ENCODE results near the gene PXDN. TPM values are rescaled to one million over a fixed set of nuclear protein-coding genes. Genes with fewer than 3 reads are reported as not detected.
"Not testable (repeated sequence)": the region's sequence is repeated elsewhere in the genome, so short reads cannot be mapped to it uniquely, and the experiment has no call there.

The PXDN gene
- total and polyA plus RNA-seq, 9 of the 15 experiments (the other 6 are each of a cell fraction or from before 2014, with no cell fraction given): 0.49 TPM; not detected in 8

DNA sequence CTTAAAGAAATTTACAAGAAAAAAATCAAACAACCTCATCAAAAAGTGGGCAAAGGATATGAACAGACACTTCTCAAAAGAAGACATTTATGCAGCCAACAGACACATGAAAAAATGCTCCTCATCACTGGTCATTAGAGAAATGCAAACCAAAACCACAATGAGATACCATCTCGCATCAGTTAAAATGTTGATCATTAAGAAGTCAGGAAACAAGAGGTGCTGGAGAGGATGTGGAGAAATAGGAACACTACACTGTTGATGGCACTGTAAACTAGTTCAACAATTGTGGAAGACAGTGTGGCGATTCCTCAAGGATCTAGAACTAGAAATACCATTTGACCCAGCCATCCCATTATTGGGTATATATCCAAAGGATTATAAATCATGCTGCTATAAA, 20.9 kb upstream of the PXDN start:
- POLR2A ChIA-PET; CTCF ChIA-PET (ENCODE audit: low intra/inter-chr PET ratio); in situ Hi-C loops (cut with MboI); DNase-seq (ENCODE audit: extremely low read depth in 1 of 4, low spot score in 3 of 4); H4K20me1 ChIP-seq (replicated peaks; ENCODE audit: control insufficient read depth, insufficient read depth, low read length); H3K9me3 ChIP-seq (replicated peaks; ENCODE audit: control insufficient read depth, insufficient read depth, low read depth, low read length); H3K4me2 ChIP-seq (ENCODE audit: insufficient read depth, low read length); H3K9ac ChIP-seq (ENCODE audit: insufficient read depth in 1 of 2, low read depth in 2 of 2, low read length in 2 of 2); H3K27ac ChIP-seq (ENCODE audit: extremely low read depth, low read depth, low read length); H3K4me1 ChIP-seq (replicated peaks in 1 of 2; ENCODE audit: control insufficient read depth in 2 of 2, insufficient read depth in 2 of 2, low read length in 2 of 2); H3K36me3 ChIP-seq (ENCODE audit: control insufficient read depth, insufficient read depth, low read length); BruUV-seq (replicated peaks); H3K9me1 ChIP-seq (ENCODE audit: control insufficient read depth, insufficient read depth, low read length); H3K4me3 ChIP-seq; H3K79me2 ChIP-seq (ENCODE audit: control insufficient read depth, insufficient read depth, low read length); FAIRE-seq; ATAC-seq; H2AFZ ChIP-seq (ENCODE audit: low read depth, low read length): not testable (repeated sequence)
- intact Hi-C loops (cut with micrococcal nuclease): loop anchor here (5.0 kb wide), 1 partner anchor 173 kb away; no protein-coding TSS in a partner anchor
- peaks cover 0 to 12% of the 10 kb centered on the region in 2 experiments; a peak in 1 of 5 replicates for H3K27me3 ChIP-seq (ENCODE audit: control insufficient read depth in 2 of 2, insufficient read depth in 2 of 2, low read length in 2 of 2)
- WGBS (ENCODE audit: insufficient coverage, low coverage, missing lambda C conversion rate): 0% methylated on average over 2 of the region's 2 CpGs

DNA sequence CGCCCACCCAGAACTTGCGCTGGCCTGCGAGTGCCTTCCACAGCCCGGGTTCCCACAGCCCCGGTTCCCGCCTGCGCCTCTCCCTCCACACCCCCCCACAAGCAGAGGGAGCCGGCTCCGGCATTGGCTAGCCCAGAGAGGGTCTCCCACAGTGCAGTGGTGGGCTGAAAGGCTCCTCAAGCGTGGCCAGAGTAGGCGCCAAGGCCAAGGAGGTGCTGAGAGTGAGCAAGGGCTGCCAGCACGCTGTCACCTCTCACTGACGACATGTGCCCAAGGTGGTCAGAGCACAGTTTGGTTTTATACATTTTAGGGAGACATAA, 15.3 kb upstream of the PXDN start:
- WGBS (ENCODE audit: insufficient coverage, low coverage, missing lambda C conversion rate): 0% methylated on average over 2 of the region's 13 CpGs
- intact Hi-C loops (cut with micrococcal nuclease) (no loop called here), in situ Hi-C loops (cut with MboI) (no loop called here)
- no peak overlapping the region for H3K27ac ChIP-seq (ENCODE audit: extremely low read depth, low read depth, low read length)
- no peaks in the 10 kb centered on the region for H3K4me1 ChIP-seq (replicated peaks in 1 of 2; ENCODE audit: control insufficient read depth in 2 of 2, insufficient read depth in 2 of 2, low read length in 2 of 2)
- ATAC-seq (no peak), FAIRE-seq (no peak), DNase-seq (ENCODE audit: extremely low read depth in 1 of 4, low spot score in 3 of 4) (no peak)
- no peaks in the 10 kb centered on the region for H3K36me3 ChIP-seq (ENCODE audit: control insufficient read depth, insufficient read depth, low read length)
- peaks cover 0 to 22% of the 10 kb centered on the region in 2 experiments; a peak in 2 of 5 replicates for H3K27me3 ChIP-seq (ENCODE audit: control insufficient read depth in 2 of 2, insufficient read depth in 2 of 2, low read length in 2 of 2)
- H3K4me2 ChIP-seq (ENCODE audit: insufficient read depth, low read length): no peak overlapping the region
- no peaks in the 10 kb centered on the region for H3K9me3 ChIP-seq (replicated peaks; ENCODE audit: control insufficient read depth, insufficient read depth, low read depth, low read length)
- no peak overlapping the region for H3K4me3 ChIP-seq
- no TSS peak for BruUV-seq (replicated peaks)
- H2AFZ ChIP-seq (ENCODE audit: low read depth, low read length): no peak overlapping the region
- no peaks in the 10 kb centered on the region for H4K20me1 ChIP-seq (replicated peaks; ENCODE audit: control insufficient read depth, insufficient read depth, low read length)
- H3K9ac ChIP-seq (ENCODE audit: insufficient read depth in 1 of 2, low read depth in 2 of 2, low read length in 2 of 2): no peak overlapping the region
- no peaks in the 10 kb centered on the region for H3K9me1 ChIP-seq (ENCODE audit: control insufficient read depth, insufficient read depth, low read length)
- POLR2A ChIA-PET: no interaction called here
- CTCF ChIA-PET (ENCODE audit: low intra/inter-chr PET ratio): no interaction called here
- no peaks in the 10 kb centered on the region for H3K79me2 ChIP-seq (ENCODE audit: control insufficient read depth, insufficient read depth, low read length)
- TF ChIP-seq SMC3 (conservative IDR thresholded peaks at IDR 0.05; ENCODE audit: insufficient read depth, low read depth, low read length): no peak
- TF ChIP-seq, protein P1, sequence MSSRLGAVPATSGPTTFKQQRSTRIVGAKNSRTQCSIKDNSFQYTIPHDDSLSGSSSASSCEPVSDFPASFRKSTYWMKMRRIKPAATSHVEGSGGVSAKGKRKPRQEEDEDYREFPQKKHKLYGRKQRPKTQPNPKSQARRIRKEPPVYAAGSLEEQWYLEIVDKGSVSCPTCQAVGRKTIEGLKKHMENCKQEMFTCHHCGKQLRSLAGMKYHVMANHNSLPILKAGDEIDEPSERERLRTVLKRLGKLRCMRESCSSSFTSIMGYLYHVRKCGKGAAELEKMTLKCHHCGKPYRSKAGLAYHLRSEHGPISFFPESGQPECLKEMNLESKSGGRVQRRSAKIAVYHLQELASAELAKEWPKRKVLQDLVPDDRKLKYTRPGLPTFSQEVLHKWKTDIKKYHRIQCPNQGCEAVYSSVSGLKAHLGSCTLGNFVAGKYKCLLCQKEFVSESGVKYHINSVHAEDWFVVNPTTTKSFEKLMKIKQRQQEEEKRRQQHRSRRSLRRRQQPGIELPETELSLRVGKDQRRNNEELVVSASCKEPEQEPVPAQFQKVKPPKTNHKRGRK (tag; IDR thresholded peaks at IDR 0.05): no peak
- TF ChIP-seq BRCA1 (IDR thresholded peaks at IDR 0.05): no peak
- TF ChIP-seq BRCA1 (CRISPR knock-in tag; IDR thresholded peaks at IDR 0.05): no peak
- no peak for TF ChIP-seq NFRKB (IDR thresholded peaks at IDR 0.05; ENCODE audit: low read depth)
- TF ChIP-seq, protein P2, sequence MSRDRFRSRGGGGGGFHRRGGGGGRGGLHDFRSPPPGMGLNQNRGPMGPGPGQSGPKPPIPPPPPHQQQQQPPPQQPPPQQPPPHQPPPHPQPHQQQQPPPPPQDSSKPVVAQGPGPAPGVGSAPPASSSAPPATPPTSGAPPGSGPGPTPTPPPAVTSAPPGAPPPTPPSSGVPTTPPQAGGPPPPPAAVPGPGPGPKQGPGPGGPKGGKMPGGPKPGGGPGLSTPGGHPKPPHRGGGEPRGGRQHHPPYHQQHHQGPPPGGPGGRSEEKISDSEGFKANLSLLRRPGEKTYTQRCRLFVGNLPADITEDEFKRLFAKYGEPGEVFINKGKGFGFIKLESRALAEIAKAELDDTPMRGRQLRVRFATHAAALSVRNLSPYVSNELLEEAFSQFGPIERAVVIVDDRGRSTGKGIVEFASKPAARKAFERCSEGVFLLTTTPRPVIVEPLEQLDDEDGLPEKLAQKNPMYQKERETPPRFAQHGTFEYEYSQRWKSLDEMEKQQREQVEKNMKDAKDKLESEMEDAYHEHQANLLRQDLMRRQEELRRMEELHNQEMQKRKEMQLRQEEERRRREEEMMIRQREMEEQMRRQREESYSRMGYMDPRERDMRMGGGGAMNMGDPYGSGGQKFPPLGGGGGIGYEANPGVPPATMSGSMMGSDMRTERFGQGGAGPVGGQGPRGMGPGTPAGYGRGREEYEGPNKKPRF (IDR thresholded peaks at IDR 0.05; ENCODE audit: low read depth, low read length): no peak
- no peak for TF ChIP-seq POLR2A (conservative IDR thresholded peaks at IDR 0.05)
- TF ChIP-seq SMARCC2 (IDR thresholded peaks at IDR 0.05; ENCODE audit: low read depth): no peak
- TF ChIP-seq, protein P3, sequence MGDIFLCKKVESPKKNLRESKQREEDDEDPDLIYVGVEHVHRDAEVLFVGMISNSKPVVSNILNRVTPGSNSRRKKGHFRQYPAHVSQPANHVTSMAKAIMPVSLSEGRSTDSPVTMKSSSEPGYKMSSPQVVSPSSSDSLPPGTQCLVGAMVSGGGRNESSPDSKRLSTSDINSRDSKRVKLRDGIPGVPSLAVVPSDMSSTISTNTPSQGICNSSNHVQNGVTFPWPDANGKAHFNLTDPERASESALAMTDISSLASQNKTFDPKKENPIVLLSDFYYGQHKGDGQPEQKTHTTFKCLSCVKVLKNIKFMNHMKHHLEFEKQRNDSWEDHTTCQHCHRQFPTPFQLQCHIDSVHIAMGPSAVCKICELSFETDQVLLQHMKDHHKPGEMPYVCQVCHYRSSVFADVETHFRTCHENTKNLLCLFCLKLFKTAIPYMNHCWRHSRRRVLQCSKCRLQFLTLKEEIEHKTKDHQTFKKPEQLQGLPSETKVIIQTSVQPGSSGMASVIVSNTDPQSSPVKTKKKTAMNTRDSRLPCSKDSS (IDR thresholded peaks at IDR 0.05; ENCODE audit: low read depth, partially characterized antibody): no peak
- TF ChIP-seq CBX2 (IDR thresholded peaks at IDR 0.05; ENCODE audit: insufficient read depth, low read length, poor library complexity, severe bottlenecking): no peak
- no peak for TF ChIP-seq MYBL2 (IDR thresholded peaks at IDR 0.05; ENCODE audit: low read depth)
- TF ChIP-seq MYBL2 (CRISPR knock-in tag; IDR thresholded peaks at IDR 0.05; ENCODE audit: borderline replicate concordance): no peak
- no peak for TF ChIP-seq ZNF165 (CRISPR knock-in tag; IDR thresholded peaks at IDR 0.05; ENCODE audit: borderline replicate concordance)

Measured in K562 (cell line).